LNCAP (cell line): ENCODE results near the gene CGB7.

Experiments
- TF ChIP-seq, protein P1 (sequence below): fragments of 450-650 bp; IDR thresholded peaks from 2 replicates; pipeline ENCODE4 v1.5.1; 2017; ENCODE audit warnings: mild to moderate bottlenecking

CGB7 gene

DNA sequence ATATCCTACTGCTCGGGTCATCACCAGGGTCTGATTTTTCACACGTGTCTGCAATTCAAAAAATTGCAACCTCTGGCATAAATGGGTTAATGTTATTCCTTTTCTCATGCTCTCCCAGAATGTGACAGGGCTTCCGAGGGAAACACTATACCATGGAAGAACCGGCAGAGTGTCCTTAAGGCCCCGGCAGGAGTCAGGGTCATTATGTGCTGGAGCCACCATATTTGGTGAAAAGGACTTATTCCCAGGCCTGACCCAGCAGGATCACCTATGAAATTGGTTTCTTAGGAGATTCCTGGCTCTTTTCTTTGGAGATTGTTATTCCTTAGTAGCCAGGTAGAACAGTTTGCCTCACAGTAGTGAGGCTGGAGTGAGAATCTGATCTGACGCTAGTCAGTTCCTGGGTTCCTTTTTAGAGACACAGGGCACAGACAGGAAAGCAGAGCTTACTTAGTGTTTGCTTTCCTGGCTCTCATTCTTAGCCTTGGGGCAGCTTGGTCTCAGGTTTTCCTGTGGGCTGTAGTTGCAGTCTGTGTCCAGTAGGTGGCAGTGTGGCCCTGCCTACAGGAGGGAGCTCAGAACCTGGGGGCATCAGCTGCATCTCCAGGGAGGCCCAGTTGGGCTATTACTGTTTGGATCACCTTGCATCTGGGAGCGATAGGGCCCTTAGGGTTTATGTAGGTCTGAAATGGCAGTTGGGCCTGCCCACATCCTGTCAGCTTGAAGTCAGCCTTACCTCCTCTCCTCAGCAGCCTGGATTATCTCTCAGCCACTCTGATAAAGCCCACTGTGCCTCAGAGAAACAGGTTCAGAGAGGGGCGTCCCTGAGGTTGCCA is 40.1 kb upstream of the CGB7 start:
- TF ChIP-seq, protein P1, sequence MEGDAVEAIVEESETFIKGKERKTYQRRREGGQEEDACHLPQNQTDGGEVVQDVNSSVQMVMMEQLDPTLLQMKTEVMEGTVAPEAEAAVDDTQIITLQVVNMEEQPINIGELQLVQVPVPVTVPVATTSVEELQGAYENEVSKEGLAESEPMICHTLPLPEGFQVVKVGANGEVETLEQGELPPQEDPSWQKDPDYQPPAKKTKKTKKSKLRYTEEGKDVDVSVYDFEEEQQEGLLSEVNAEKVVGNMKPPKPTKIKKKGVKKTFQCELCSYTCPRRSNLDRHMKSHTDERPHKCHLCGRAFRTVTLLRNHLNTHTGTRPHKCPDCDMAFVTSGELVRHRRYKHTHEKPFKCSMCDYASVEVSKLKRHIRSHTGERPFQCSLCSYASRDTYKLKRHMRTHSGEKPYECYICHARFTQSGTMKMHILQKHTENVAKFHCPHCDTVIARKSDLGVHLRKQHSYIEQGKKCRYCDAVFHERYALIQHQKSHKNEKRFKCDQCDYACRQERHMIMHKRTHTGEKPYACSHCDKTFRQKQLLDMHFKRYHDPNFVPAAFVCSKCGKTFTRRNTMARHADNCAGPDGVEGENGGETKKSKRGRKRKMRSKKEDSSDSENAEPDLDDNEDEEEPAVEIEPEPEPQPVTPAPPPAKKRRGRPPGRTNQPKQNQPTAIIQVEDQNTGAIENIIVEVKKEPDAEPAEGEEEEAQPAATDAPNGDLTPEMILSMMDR = peak; percentile 86

DNA sequence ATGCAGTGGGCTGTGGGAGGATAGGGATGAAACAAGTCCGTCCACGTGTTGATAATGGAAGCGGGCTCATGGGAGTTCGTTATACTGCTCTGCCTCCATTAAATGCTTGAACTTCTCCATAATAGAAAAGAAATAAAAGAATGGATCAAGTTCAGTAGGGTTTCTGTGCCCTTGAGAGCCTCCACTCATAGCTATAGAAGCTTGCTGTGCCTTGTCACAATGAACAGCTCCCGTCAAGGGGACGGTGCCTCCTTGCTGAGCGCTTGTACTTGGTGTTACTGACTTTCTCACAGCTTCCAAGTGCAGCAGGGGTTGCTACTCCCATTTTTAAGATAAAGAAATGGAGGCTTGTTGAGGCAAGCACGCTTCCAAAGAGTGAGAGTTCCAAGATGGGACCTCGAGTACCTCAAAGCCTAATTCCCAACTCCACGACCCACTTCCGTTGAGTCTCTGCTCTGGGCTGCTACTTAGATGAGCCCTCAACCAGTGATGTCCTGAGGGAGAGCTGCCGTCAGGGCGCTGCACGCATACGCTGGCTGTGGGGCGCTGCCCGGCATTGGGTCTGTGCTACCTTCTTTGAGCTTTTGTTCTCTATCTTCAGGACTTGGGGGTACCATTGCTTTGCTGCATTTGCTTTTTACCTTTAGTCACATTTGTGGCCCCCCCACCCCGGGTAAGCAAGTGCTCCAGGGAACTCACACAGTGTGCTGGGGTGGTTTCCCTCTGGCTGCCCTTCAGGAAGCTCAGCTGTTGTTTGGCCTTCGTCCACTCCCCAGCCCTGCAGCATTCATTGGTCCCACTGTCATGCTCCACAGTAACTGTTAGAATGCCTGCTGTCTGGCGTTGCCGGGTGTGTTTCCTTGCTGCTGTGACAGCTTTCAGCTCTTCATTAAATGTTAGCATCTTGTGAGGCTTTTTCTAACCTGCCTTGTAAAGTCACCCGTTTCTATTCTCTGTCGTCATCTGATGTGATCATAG is 37.2 kb upstream of the CGB7 start:
- TF ChIP-seq, protein P1 = no peak

DNA sequence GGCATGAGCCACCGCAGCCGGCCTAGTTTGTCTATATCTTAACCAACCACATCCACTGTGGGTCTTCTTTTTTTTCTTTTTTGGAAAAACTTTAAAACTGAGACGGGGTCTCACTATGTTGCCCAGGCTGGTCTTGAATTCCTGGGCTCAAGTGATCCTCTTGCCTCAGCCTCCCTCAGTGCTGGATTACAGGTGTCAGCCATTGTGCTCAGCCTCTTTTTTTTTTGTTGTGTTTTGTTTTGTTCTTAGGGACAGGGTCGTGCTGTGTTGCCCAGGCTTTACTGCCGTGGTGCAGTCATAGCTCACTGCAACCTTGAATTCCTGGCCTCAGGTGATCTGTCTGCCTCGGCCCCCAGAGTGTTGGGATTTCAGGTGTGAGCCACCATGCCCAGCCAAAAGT is 35.1 kb upstream of the CGB7 start:
- TF ChIP-seq, protein P1 = no peak

DNA sequence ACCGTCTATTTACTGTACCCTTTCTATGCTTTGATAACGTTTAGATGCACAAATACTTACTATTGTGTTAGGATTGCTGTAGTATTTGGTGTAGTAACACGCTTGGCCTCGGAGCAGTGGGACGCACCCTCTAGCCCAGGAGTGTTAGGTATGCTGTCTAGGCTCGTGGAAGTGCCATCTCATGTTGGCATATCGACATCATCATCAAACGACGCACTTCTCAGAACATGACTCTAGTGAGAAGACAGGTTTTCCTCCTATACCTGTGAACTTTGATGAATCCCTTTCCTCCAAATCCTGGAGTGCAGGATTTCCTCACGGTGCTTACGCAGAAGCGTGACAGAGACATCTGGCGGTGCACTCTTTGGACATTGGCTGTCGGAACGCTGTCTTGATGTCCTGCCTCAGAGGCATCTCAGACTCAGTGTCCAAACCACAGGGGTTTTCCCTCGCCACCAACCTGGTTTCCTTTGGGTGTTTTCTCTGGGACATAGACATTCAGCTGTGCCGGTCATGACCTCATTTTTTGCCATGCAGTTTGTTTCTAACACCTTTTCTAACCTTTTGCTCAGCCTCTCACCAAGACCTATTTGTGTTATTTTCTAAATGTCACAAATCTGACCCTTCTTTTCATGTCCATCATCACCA is 34.0 kb upstream of the CGB7 start:
- TF ChIP-seq, protein P1 = no peak

DNA sequence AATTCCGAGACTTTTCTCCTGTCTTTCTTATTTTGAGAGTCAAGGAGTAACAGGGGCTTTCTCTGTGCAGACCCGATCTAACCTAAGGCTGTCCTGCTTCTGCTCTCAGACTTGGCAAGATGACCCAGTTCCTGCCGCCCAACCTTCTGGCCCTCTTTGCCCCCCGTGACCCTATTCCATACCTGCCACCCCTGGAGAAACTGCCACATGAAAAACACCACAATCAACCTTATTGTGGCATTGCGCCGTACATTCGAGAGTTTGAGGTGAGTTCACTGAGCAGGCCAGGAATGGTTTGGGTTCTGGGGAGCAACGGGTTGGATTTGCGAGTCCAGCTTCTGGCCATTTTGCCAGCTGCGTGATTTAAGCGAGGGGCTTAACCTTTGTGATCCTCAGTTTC is 28.7 kb upstream of the CGB7 start:
- TF ChIP-seq, protein P1 = no peak

DNA sequence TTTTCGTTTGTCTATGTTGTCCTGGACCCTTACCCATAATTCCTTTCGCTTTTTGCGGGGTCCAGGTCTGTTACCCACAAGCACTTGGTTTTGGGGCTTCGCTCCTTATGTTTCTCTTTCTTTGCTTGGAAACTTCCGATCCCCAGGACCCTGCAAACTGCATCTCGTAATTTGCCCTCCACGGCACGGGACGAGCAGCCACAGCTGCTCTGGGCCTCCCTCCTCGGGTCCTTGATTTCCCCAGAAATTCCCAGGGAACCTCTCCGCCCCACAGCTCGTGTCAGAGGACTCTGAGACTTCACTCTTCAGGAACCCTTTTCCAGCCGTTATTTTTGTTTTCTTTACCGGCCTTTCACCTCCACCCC is 28.3 kb upstream of the CGB7 start:
- TF ChIP-seq, protein P1 = no peak

DNA sequence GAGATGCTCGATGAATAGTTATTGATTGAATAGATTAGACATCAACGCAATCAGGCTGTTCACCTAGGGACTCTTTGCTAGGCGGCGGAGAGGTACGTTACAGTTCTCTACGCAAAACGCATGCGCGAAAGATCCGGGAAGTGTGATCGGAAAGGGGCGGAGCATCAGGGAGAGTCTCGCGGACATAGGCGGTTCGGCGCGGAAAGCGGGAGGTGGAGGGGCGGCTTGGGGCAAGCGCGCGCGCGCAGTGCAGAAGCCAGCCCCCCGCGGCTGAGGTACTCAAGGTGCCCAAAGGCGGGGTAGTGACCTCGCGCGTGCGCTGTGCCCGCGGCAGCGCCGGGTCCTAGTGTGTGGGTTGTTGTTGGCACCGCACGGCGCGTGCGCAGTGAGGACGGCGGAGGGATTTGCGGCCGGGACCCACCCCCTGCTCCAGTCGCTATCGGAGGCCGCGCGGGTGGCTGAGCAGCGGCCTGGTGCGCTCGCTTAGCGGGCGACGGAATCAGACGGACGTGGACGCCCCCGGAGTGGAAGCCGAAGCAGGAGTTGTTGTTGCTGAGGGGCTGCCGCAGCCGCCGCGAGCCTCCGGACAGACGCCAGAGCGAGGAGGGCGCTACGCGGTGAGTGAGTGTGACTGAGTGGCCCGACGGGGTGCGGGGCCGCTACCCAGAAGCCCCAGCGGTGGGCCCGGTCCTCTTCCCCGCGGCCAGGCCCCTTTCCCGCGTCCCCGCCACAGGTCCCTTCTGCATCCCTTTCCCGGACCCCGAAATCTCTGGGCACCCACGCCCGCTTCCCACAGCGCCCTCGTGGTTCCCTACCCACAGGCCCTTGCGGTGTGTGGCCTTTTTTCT is 27.7 kb upstream of the CGB7 start, which contains the start of gene SNRNP70:
TSS of gene SNRNP70 (plus strand) at position 432 of the 848 bp plus-strand sequence. CDS start 964 bp downstream, outside the sequence.
- TF ChIP-seq, protein P1 = no peak
